Astrocyte (in vitro differentiated cells and primary cell): ENCODE data around the gene NPFFR1. TPM values are rescaled to one million over a fixed set of nuclear protein-coding genes. Genes with fewer than 3 reads are reported as not detected.

Source experiments
- DNase-seq: peaks from one replicate; pipeline ENCODE4 v3.0.0-alpha.2; 2010; ENCODE audit warnings: low read depth
- FAIRE-seq: peaks from 2 replicates; lab custom pipeline; 2011; peaks lifted over from hg19 to GRCh38; lab: Jason Lieb, UNC
- H2AFZ ChIP-seq: 2 replicates; pipeline ENCODE4 v1.6.0; 2012; ENCODE audit warnings: low read depth, low read length, inconsistent platforms
- H3K27ac ChIP-seq: 2 replicates; pipeline ENCODE4 v1.5.1; 2011; ENCODE audit warnings: low read depth, low read length, inconsistent platforms
- H3K27me3 ChIP-seq: 2 replicates; pipeline ENCODE4 v1.6.0; 2011; ENCODE audit warnings: low read length, inconsistent platforms; ENCODE audit not compliant: insufficient read depth
- H3K36me3 ChIP-seq: 2 replicates; pipeline ENCODE4 v1.5.1; 2011; ENCODE audit warnings: low read length, inconsistent platforms; ENCODE audit not compliant: insufficient read depth
- H3K4me1 ChIP-seq: 2 replicates; pipeline ENCODE4 v1.5.1; 2011; ENCODE audit warnings: low read length, inconsistent platforms; ENCODE audit not compliant: insufficient read depth
- H3K4me2 ChIP-seq: 2 replicates; pipeline ENCODE4 v1.6.0; 2012; ENCODE audit warnings: low read length, inconsistent platforms
- H3K4me3 ChIP-seq: 2 replicates; pipeline ENCODE4 v1.5.1; 2011; ENCODE audit warnings: low read depth, mild to moderate bottlenecking, low read length, inconsistent platforms; ENCODE audit not compliant: insufficient read depth
- H3K79me2 ChIP-seq: 2 replicates; pipeline ENCODE4 v1.6.0; 2012; ENCODE audit warnings: mild to moderate bottlenecking, low read length, inconsistent platforms; ENCODE audit not compliant: insufficient read depth
- H3K9ac ChIP-seq: 2 replicates; pipeline ENCODE4 v1.6.0; 2012; ENCODE audit warnings: mild to moderate bottlenecking, low read length, inconsistent platforms
- H3K9me3 ChIP-seq: 2 replicates; pipeline ENCODE4 v1.5.1; 2012; ENCODE audit warnings: low read depth, mild to moderate bottlenecking, low read length, inconsistent platforms; ENCODE audit not compliant: insufficient read depth
- H4K20me1 ChIP-seq: 2 replicates; pipeline ENCODE4 v1.6.0; 2012; ENCODE audit warnings: low read length, inconsistent platforms; ENCODE audit not compliant: insufficient read depth
- H3K27ac Mint-ChIP-seq: one replicate; pipeline ENCODE4 v1.8.0; 2021; ENCODE audit warnings: mild to moderate bottlenecking, mixed read lengths; ENCODE audit not compliant: unreplicated experiment
- H3K27me3 Mint-ChIP-seq: one replicate; pipeline ENCODE4 v1.8.0; 2021; ENCODE audit warnings: low read depth, mixed read lengths; ENCODE audit not compliant: unreplicated experiment
- H3K36me3 Mint-ChIP-seq: one replicate; pipeline ENCODE4 v1.8.0; 2021; ENCODE audit warnings: low read depth, mixed read lengths; ENCODE audit not compliant: unreplicated experiment
- H3K4me1 Mint-ChIP-seq: one replicate; pipeline ENCODE4 v1.8.0; 2021; ENCODE audit warnings: low read depth, mixed read lengths; ENCODE audit not compliant: unreplicated experiment
- H3K4me3 Mint-ChIP-seq: one replicate; pipeline ENCODE4 v1.8.0; 2021; ENCODE audit warnings: mild to moderate bottlenecking, moderate library complexity, mixed read lengths; ENCODE audit not compliant: unreplicated experiment
- H3K9me3 Mint-ChIP-seq: one replicate; pipeline ENCODE4 v1.8.0; 2021; ENCODE audit warnings: mild to moderate bottlenecking, mixed read lengths; ENCODE audit not compliant: unreplicated experiment
- CTCF ChIP-seq: IDR thresholded peaks from 2 replicates; pipeline ENCODE4 v1.5.1; 2011; ENCODE audit warnings: low read depth, mild to moderate bottlenecking, inconsistent platforms, low read length, moderate library complexity; ENCODE audit not compliant: insufficient read depth
- EZH2 ChIP-seq: IDR thresholded peaks from 2 replicates; pipeline ENCODE4 v1.6.1; 2012; ENCODE audit warnings: mild to moderate bottlenecking, low read length, inconsistent platforms; ENCODE audit not compliant: insufficient read depth
- total RNA-seq: library from RNA; stranded (reverse); gene quantifications from 2 replicates; pipeline ENCODE4 v1.2.1, GENCODE V29; 2021

NPFFR1 gene
- total RNA-seq, 1 donor from 2014 or later = not detected

GRCh38 chr10:70232859-70233108 lies 51.0 kb downstream of the NPFFR1 start:
- FAIRE-seq (no peak), DNase-seq (no peak)
- Mint-ChIP-seq H3K4me3 (peak overlapping the region; percentile 98), H3K4me1 (peaks cover 5% of the 10 kb centered on the region), H3K9me3 (peaks cover 5% of the 10 kb centered on the region), H3K36me3 (no peaks in the 10 kb centered on the region), H3K27me3 (peaks cover 2% of the 10 kb centered on the region), H3K27ac (peak overlapping the region; percentile 87)
- peak overlapping the region; percentile 73 for H3K27ac ChIP-seq
- H3K4me2 ChIP-seq = peak overlapping the region; percentile 96
- H4K20me1 ChIP-seq = peaks cover 26% of the 10 kb centered on the region
- peaks cover 8% of the 10 kb centered on the region for H3K36me3 ChIP-seq
- H3K79me2 ChIP-seq = peaks cover 51% of the 10 kb centered on the region
- no peaks in the 10 kb centered on the region for H3K27me3 ChIP-seq
- H3K4me1 ChIP-seq = peaks cover 16% of the 10 kb centered on the region
- H3K4me3 ChIP-seq = peak overlapping the region; percentile 87
- H3K9ac ChIP-seq = peak overlapping the region; percentile 93
- peak overlapping the region; percentile 80 for H2AFZ ChIP-seq
- H3K9me3 ChIP-seq = no peaks in the 10 kb centered on the region
- TF ChIP-seq CTCF (no peak), EZH2 (no peak)

GRCh38 chr10:70232155-70232858 lies 51.5 kb downstream of the NPFFR1 start:
- Histone ChIP-seq H3K4me1 (peaks cover 16% of the 10 kb centered on the region), H3K27ac (peak overlapping the region; percentile 73), H4K20me1 (peaks cover 28% of the 10 kb centered on the region), H3K36me3 (peaks cover 8% of the 10 kb centered on the region), H3K9ac (peak overlapping the region; percentile 93), H3K79me2 (peaks cover 56% of the 10 kb centered on the region), H3K4me2 (peak overlapping the region; percentile 96), H2AFZ (peak overlapping the region; percentile 80), H3K27me3 (no peaks in the 10 kb centered on the region), H3K9me3 (no peaks in the 10 kb centered on the region), H3K4me3 (peak overlapping the region; percentile 87)
- TF ChIP-seq CTCF (no peak), EZH2 (no peak)
- Mint-ChIP-seq H3K27me3 (peaks cover 2% of the 10 kb centered on the region), H3K4me1 (peaks cover 5% of the 10 kb centered on the region), H3K4me3 (peak overlapping the region; percentile 98), H3K9me3 (peaks cover 3% of the 10 kb centered on the region), H3K36me3 (no peaks in the 10 kb centered on the region), H3K27ac (peak overlapping the region; percentile 87)
- peak; percentile 42 for DNase-seq
- FAIRE-seq = no peak

- Mint-ChIP-seq H3K36me3 (no peaks in the 10 kb centered on the region), H3K4me3 (no peak overlapping the region), H3K9me3 (no peaks in the 10 kb centered on the region), H3K27ac (no peak overlapping the region), H3K27me3 (no peaks in the 10 kb centered on the region), H3K4me1 (peaks cover 8% of the 10 kb centered on the region)
- Histone ChIP-seq H3K9ac (no peak overlapping the region), H3K36me3 (peaks cover 11% of the 10 kb centered on the region), H3K9me3 (no peaks in the 10 kb centered on the region), H3K27me3 (no peaks in the 10 kb centered on the region), H3K4me1 (peaks cover 13% of the 10 kb centered on the region), H3K4me3 (no peak overlapping the region), H2AFZ (no peak overlapping the region), H3K79me2 (peaks cover 91% of the 10 kb centered on the region), H3K4me2 (no peak overlapping the region), H3K27ac (no peak overlapping the region), H4K20me1 (peaks cover 47% of the 10 kb centered on the region)
- no peak for DNase-seq
- no peak for FAIRE-seq
- TF ChIP-seq CTCF (no peak), EZH2 (no peak)
Observed at GRCh38 chr10:70228491-70228890, 55.3 kb downstream of the NPFFR1 start.
